MM.1S (cell line): Measurements from ENCODE around the gene TTC33.

ENCODE experiments used
- DNase-seq: peaks from one replicate; pipeline ENCODE4 v3.0.0-alpha.2; 2015
- H2AFZ ChIP-seq: fragments of 300-600 bp; sonication (generic); 2 replicates; pipeline ENCODE4 v1.6.0; 2016; ENCODE audit warnings: antibody characterized with exemption, low read length
- H3F3A ChIP-seq: fragments of 300-600 bp; sonication (generic); 2 replicates; pipeline ENCODE4 v1.6.1; 2016; ENCODE audit warnings: mild to moderate bottlenecking, antibody characterized with exemption, low read length, moderate library complexity, mixed read lengths; ENCODE audit not compliant: insufficient read depth
- H3K27ac ChIP-seq: fragments of 300-600 bp; sonication (generic); 2 replicates; pipeline ENCODE4 v1.5.1; 2016; ENCODE audit warnings: mild to moderate bottlenecking, low read length
- H3K27me3 ChIP-seq: fragments of 300-600 bp; sonication (generic); replicated peaks from 2 replicates; pipeline ENCODE4 v1.6.0; 2016; ENCODE audit warnings: low read length; ENCODE audit not compliant: insufficient read depth
- H3K36me3 ChIP-seq: fragments of 300-600 bp; sonication (generic); replicated peaks from 2 replicates; pipeline ENCODE4 v1.6.1; 2016; ENCODE audit warnings: mild to moderate bottlenecking, low read length, mixed read lengths; ENCODE audit not compliant: insufficient read depth
- H3K4me1 ChIP-seq: fragments of 300-600 bp; sonication (generic); 2 replicates; pipeline ENCODE4 v1.6.1; 2016; ENCODE audit warnings: low read length, mixed read lengths
- H3K4me2 ChIP-seq: fragments of 300-600 bp; sonication (generic); 2 replicates; pipeline ENCODE4 v1.6.0; 2016; ENCODE audit warnings: low read depth, low read length
- H3K4me3 ChIP-seq: fragments of 300-600 bp; sonication (generic); 2 replicates; pipeline ENCODE4 v1.5.1; 2016; ENCODE audit warnings: low read length, mixed read lengths
- H3K79me2 ChIP-seq: fragments of 300-600 bp; sonication (generic); 2 replicates; pipeline ENCODE4 v1.6.1; 2016; ENCODE audit warnings: mixed run types, low read length, mixed read lengths
- H3K9ac ChIP-seq: fragments of 300-600 bp; sonication (generic); 2 replicates; pipeline ENCODE4 v1.6.1; 2016; ENCODE audit warnings: low read length, mixed read lengths
- H3K9me2 ChIP-seq: fragments of 300-600 bp; sonication (generic); replicated peaks from 2 replicates; pipeline ENCODE4 v1.6.1; 2016; ENCODE audit warnings: mild to moderate bottlenecking, low read length, mixed read lengths; ENCODE audit not compliant: insufficient read depth
- H3K9me3 ChIP-seq: fragments of 300-600 bp; sonication (generic); replicated peaks from 2 replicates; pipeline ENCODE4 v1.6.1; 2016; ENCODE audit warnings: mild to moderate bottlenecking, low read length, mixed read lengths; ENCODE audit not compliant: insufficient read depth
- H4K20me1 ChIP-seq: fragments of 300-600 bp; sonication (generic); 2 replicates; pipeline ENCODE4 v1.6.1; 2016; ENCODE audit warnings: mild to moderate bottlenecking, low read length, moderate library complexity, mixed read lengths; ENCODE audit not compliant: insufficient read depth
- CTCF ChIP-seq: fragments of 300-600 bp; sonication (generic); IDR thresholded peaks from 2 replicates; pipeline ENCODE4 v1.5.1; 2016; ENCODE audit warnings: antibody characterized with exemption, low read length, mixed read lengths
- EZH2 ChIP-seq: fragments of 300-600 bp; sonication (generic); optimal IDR thresholded peaks from 2 replicates; pipeline ENCODE3; 2017; ENCODE audit warnings: low read depth, mild to moderate bottlenecking, antibody characterized with exemption, low read length, mixed read lengths
- EZH2phosphoT487 ChIP-seq: fragments of 300-600 bp; sonication (generic); IDR thresholded peaks from 2 replicates; pipeline ENCODE4 v1.6.1; 2018; ENCODE audit warnings: antibody characterized with exemption, low read length

Gene TTC33

DNA sequence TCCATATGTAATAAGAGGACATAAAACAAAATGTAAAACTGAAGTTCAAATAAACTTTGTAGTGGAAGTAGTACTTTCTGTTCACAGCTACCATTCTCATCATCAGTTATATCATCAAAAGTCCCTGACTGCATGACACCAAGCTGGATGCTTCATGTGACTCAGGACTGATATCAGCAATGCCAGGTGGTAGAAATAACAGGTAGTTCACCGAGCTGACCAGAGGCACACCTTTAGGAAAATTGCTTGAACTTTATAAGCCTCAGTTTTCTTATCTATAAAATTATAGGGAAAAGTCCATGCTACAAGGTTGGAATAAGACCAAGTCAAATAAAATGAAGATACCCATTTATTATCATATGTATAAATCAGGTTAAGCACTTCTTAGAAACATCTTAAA is 200.9 kb downstream of the TTC33 start:
- Histone ChIP-seq H3K9me2 (no peaks in the 10 kb centered on the region), H3K9ac (no peak overlapping the region), H3K36me3 (no peaks in the 10 kb centered on the region), H3K4me3 (no peak overlapping the region), H3K4me2 (no peak overlapping the region), H3F3A (no peaks in the 10 kb centered on the region), H2AFZ (no peak overlapping the region), H3K79me2 (no peaks in the 10 kb centered on the region), H4K20me1 (no peaks in the 10 kb centered on the region), H3K4me1 (no peaks in the 10 kb centered on the region), H3K27me3 (no peaks in the 10 kb centered on the region), H3K9me3 (no peaks in the 10 kb centered on the region), H3K27ac (no peak overlapping the region)
- no peak for DNase-seq
- no peak for TF ChIP-seq CTCF
- no peak for TF ChIP-seq EZH2
- no peak for TF ChIP-seq EZH2phosphoT487

GRCh38 chr5:40554054-40554453 is 201.7 kb downstream of the TTC33 start:
- Histone ChIP-seq H3K27ac (no peak overlapping the region), H3K36me3 (no peaks in the 10 kb centered on the region), H3K4me2 (no peak overlapping the region), H3K9ac (no peak overlapping the region), H2AFZ (no peak overlapping the region), H3K4me1 (no peaks in the 10 kb centered on the region), H3F3A (no peaks in the 10 kb centered on the region), H3K79me2 (no peaks in the 10 kb centered on the region), H3K9me2 (no peaks in the 10 kb centered on the region), H4K20me1 (no peaks in the 10 kb centered on the region), H3K27me3 (no peaks in the 10 kb centered on the region), H3K4me3 (no peak overlapping the region), H3K9me3 (no peaks in the 10 kb centered on the region)
- DNase-seq = no peak
- TF ChIP-seq EZH2phosphoT487 (no peak), CTCF (no peak), EZH2 (no peak)

DNA sequence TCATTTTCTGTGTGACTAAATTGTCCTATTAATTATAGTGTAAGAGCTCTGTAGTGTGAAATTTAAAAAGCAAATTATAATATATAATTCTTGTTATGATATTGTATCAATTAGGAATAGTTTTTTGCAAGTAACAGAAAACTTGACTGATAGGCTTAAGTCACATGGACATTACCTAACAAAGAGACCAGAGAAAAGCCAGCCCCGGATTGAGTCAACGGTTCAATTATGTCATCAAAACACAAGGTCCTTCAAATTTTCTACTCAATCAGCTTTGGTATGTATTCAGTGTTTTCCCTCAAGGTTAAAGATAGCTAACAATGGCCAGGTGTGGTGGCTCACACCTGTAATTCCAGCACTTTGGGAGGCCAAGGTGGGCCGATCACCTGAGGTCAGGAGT is 202.8 kb downstream of the TTC33 start:
- Histone ChIP-seq H3K9me3 (no peaks in the 10 kb centered on the region), H4K20me1 (no peaks in the 10 kb centered on the region), H2AFZ (no peak overlapping the region), H3K79me2 (no peaks in the 10 kb centered on the region), H3K36me3 (no peaks in the 10 kb centered on the region), H3K27me3 (no peaks in the 10 kb centered on the region), H3K4me1 (no peaks in the 10 kb centered on the region), H3K9ac (no peak overlapping the region), H3K9me2 (no peaks in the 10 kb centered on the region), H3K4me2 (no peak overlapping the region), H3F3A (no peaks in the 10 kb centered on the region), H3K27ac (no peak overlapping the region), H3K4me3 (no peak overlapping the region)
- TF ChIP-seq CTCF (no peak), EZH2 (no peak), EZH2phosphoT487 (no peak)
- no peak for DNase-seq
